Esophagus squamous epithelium (tissue), 5 donors: Measurements from ENCODE around the gene PCDHA2. TPM values are rescaled to one million over a fixed set of nuclear protein-coding genes. Genes with fewer than 3 reads are reported as not detected.
"Not testable (repeated sequence)": the region's sequence is repeated elsewhere in the genome, so short reads cannot be mapped to it uniquely, and the experiment has no call there.

ENCODE experiments used
- DNase-seq: peaks from one replicate; lab custom pipeline; 2025; lab: John Stamatoyannopoulos, UW
- H3K27ac ChIP-seq, 4 donors: fragments of 200-600 bp; sonication (generic); one replicate each; pipeline ENCODE4 v1.5.1; 2016 to 2019; ENCODE audit warnings: mild to moderate bottlenecking in 1 of 4
- H3K27me3 ChIP-seq, 4 donors: fragments of 200-600 bp; sonication (generic); 1 replicate in 3 of 4; 2 replicates in 1 of 4; pipeline versions ENCODE4 v1.5.1 to v1.6.0; 2017 to 2021; ENCODE audit warnings: antibody characterized with exemption in 1 of 4
- H3K36me3 ChIP-seq, 3 donors: fragments of 200-600 bp; sonication (generic); one replicate each; pipeline ENCODE4 v1.5.1; 2016 to 2019
- H3K4me1 ChIP-seq, 3 donors: fragments of 200-600 bp; sonication (generic); one replicate each; pipeline ENCODE4 v1.5.1; 2017 to 2019
- H3K4me3 ChIP-seq, 4 donors: fragments of 200-600 bp; sonication (generic); 1 replicate in 3 of 4; 2 replicates in 1 of 4; pipeline ENCODE4 v1.5.1; 2016 to 2019; ENCODE audit warnings: mild to moderate bottlenecking in 2 of 4, moderate library complexity in 1 of 4
- H3K9me3 ChIP-seq, 3 donors: fragments of 200-600 bp; sonication (generic); one replicate each; pipeline ENCODE4 v1.5.1; 2016 to 2019
- CTCF ChIP-seq, 6 experiments: fragments of 450-650 bp in 4 of 6; fragments of 200-600 bp in 2 of 6; sonication (generic) in 2 of 6; IDR thresholded peaks; one replicate each; pipeline ENCODE4 v1.5.1; 2016 to 2019; ENCODE audit warnings: antibody characterized with exemption in 6 of 6, mild to moderate bottlenecking in 4 of 6, moderate library complexity in 4 of 6
- POLR2A ChIP-seq, 4 donors: fragments of 450-650 bp; IDR thresholded peaks; one replicate each; pipeline ENCODE4 v1.6.1; 2017; ENCODE audit warnings: antibody characterized with exemption in 4 of 4, mild to moderate bottlenecking in 4 of 4, moderate library complexity in 3 of 4
- WGBS, 2 donors: methylation state at CpG; one replicate each; pipeline ENCODE4 v1.1.5; 2018; 5-methylcytosine and 5-hydroxymethylcytosine counted together
- intact Hi-C: fragments of 100-400 bp; cut with DNase I; formaldehyde crosslinking; loops from one replicate; pipeline ENCODE4 v1.15.0; 2022
- total RNA-seq, 4 donors: library from RNA; depleted of rRNA; stranded (reverse); fragments of >200 nt; gene quantifications; one replicate each; pipeline ENCODE4 v1.1.0, GENCODE V29; 2016
- donor health status: DM: yes; HTN: yes; CAD: no.

Gene PCDHA2
- total RNA-seq, 4 donors from 2014 or later: not detected

- no peak for TF ChIP-seq POLR2A (IDR thresholded peaks at IDR 0.05)
- no peak for TF ChIP-seq CTCF (IDR thresholded peaks at IDR 0.05)
- intact Hi-C loops: no loop called here
- H3K4me1 ChIP-seq: no peaks in the 10 kb centered on the region
- peaks cover 0 to 36% (median 0%) of the 10 kb centered on the region in 4 donors for H3K27me3 ChIP-seq
- DNase-seq: no peak
- WGBS, 2 donors: 20 to 25% methylated on average over 8 of the region's 8 CpGs
- no peak within 1 kb of the TSS for H3K27ac ChIP-seq
- no peaks in the 10 kb centered on the region for H3K36me3 ChIP-seq
- H3K9me3 ChIP-seq: peaks cover 0 to 46% (median 29%) of the 10 kb centered on the region in 3 donors
- H3K4me3 ChIP-seq: peak within 1 kb of the TSS in 1 of 4 donors; percentile 28
Measured at GRCh38 chr5:140833993-140834392, 39.3 kb downstream of the PCDHA2 start, which contains the start of gene PCDHA7. TSS of gene PCDHA7 (plus strand) at chr5:140834269. CDS start at chr5:140834384, 115 bp downstream.

DNA sequence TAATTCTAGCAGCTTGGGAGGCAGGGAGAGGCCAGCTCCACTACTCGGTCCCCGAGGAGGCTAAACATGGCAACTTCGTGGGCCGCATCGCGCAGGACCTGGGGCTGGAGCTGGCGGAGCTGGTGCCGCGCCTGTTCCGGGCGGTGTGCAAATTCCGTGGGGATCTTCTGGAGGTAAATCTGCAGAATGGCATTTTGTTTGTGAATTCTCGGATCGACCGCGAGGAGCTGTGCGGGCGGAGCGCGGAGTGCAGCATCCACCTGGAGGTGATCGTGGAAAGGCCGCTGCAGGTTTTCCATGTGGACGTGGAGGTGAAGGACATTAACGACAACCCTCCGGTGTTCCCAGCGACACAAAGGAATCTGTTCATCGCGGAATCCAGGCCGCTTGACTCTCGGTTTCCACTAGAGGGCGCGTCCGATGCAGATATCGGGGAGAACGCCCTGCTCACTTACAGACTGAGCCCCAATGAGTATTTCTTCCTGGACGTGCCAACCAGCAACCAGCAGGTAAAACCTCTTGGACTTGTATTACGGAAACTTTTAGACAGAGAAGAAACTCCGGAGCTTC, 39.9 kb downstream of the PCDHA2 start:
- H3K4me3 ChIP-seq: peak overlapping the region in 1 of 4 donors; percentile 28
- H3K27ac ChIP-seq, intact Hi-C loops, H3K4me1 ChIP-seq, DNase-seq, H3K36me3 ChIP-seq: not testable (repeated sequence)
- 21 to 39% methylated on average over 13 to 17 of the region's 38 CpGs for WGBS, 2 donors
- H3K9me3 ChIP-seq: peaks cover 0 to 40% (median 26%) of the 10 kb centered on the region in 3 donors
- H3K27me3 ChIP-seq: peaks cover 0 to 38% (median 0%) of the 10 kb centered on the region in 4 donors

DNA sequence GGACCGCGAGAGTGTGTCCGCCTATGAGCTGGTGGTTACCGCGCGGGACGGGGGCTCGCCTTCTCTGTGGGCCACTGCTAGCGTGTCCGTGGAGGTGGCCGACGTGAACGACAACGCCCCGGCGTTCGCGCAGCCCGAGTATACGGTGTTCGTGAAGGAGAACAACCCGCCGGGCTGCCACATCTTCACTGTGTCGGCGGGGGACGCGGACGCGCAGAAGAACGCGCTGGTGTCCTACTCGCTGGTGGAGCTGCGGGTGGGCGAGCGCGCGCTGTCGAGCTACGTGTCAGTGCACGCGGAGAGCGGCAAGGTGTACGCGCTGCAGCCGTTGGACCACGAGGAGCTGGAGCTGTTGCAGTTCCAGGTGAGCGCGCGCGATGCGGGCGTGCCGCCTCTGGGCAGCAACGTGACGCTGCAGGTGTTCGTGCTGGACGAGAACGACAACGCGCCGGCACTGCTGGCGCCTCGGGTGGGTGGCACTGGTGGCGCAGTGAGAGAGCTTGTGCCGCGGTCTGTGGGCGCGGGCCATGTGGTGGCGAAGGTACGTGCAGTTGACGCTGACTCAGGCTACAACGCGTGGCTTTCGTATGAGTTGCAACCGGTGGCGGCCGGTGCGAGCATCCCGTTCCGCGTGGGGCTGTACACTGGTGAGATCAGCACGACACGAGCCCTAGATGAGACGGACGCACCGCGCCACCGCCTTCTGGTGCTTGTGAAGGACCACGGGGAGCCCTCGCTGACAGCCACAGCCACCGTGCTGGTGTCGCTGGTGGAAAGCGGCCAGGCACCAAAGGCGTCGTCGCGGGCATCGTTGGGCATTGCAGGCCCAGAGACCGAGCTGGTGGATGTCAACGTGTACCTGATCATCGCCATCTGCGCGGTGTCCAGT, 41.2 kb downstream of the PCDHA2 start:
- no peaks in the 10 kb centered on the region for H3K4me1 ChIP-seq
- 63 to 64% methylated on average over 39 to 61 of the region's 103 CpGs for WGBS, 2 donors
- H3K4me3 ChIP-seq: no peak overlapping the region
- no peak for TF ChIP-seq POLR2A (IDR thresholded peaks at IDR 0.05)
- no peak for TF ChIP-seq CTCF (IDR thresholded peaks at IDR 0.05)
- intact Hi-C loops: no loop called here
- peaks cover 0 to 37% (median 19%) of the 10 kb centered on the region in 3 donors for H3K9me3 ChIP-seq
- H3K27me3 ChIP-seq: peaks cover 0 to 31% (median 0%) of the 10 kb centered on the region in 4 donors
- H3K36me3 ChIP-seq: no peaks in the 10 kb centered on the region
- DNase-seq: no peak
- no peak overlapping the region for H3K27ac ChIP-seq

DNA sequence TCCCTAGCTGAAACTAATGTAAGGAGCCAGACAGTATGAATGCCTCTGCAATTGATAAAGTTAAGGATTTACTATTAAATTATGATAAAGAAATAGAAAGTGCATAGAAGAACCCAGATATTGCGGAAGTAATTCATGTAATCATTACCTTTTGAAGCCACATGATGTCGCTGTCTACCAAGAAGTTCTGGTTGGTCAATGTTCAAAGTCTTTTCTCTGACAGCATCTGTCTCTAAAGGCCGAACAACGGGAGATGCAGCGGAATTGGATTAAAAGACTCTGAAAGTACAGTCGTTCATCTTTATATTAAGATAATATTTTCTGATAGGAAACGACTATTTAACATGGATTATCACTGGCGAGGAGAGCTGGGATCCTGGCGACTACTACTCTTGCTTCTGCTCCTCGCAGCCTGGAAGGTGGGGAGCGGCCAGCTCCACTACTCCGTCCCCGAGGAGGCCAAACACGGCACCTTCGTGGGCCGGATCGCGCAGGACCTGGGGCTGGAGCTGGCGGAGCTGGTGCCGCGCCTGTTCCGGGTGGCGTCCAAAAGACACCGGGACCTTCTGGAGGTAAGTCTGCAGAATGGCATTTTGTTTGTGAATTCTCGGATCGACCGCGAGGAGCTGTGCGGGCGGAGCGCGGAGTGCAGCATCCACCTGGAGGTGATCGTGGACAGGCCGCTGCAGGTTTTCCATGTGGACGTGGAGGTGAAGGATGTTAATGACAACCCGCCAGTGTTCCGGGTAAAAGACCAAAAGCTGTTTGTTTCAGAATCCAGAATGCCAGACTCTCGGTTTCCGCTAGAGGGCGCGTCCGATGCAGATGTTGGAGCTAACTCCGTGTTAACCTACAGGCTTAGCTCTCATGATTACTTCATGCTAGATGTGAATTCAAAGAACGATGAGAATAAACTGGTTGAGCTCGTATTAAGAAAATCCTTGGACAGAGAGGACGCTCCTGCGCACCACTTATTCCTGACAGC, 46.6 kb downstream of the PCDHA2 start, which contains the start of gene PCDHA8:
PCDHA8 (plus strand) TSS at position 210 of the 985 bp plus-strand sequence; CDS start at position 345, 135 bp downstream.
- H3K27ac ChIP-seq: no peak within 1 kb of the TSS
- H3K4me3 ChIP-seq: no peak within 1 kb of the TSS
- H3K36me3 ChIP-seq: no peaks in the 10 kb centered on the region
- TF ChIP-seq CTCF (IDR thresholded peaks at IDR 0.05): no peak
- TF ChIP-seq POLR2A (IDR thresholded peaks at IDR 0.05): no peak
- DNase-seq: no peak
- H3K4me1 ChIP-seq: no peaks in the 10 kb centered on the region
- peaks cover 0 to 42% (median 20%) of the 10 kb centered on the region in 3 donors for H3K9me3 ChIP-seq
- intact Hi-C loops: no loop called here
- peaks cover 0 to 19% (median 0%) of the 10 kb centered on the region in 4 donors for H3K27me3 ChIP-seq
- 30 to 34% methylated on average over 18 to 40 of the region's 47 CpGs for WGBS, 2 donors
